Osteocyte (in vitro differentiated cells): ENCODE results near the gene TPRG1. TPM values are rescaled to one million over a fixed set of nuclear protein-coding genes. Genes with fewer than 3 reads are reported as not detected.
A peak's percentile ranks its signal among the peaks of the same experiment; 100 is the strongest.

Experiments
- DNase-seq: peaks from one replicate; pipeline ENCODE4 v3.0.0; 2021; ENCODE audit warnings: mixed read lengths; ENCODE audit not compliant: unreplicated experiment; ENCODE audit errors: extremely low spot score
- H3K27ac Mint-ChIP-seq: one replicate; pipeline ENCODE4 v1.8.0; 2021; ENCODE audit warnings: mild to moderate bottlenecking, mixed read lengths; ENCODE audit not compliant: unreplicated experiment
- H3K27me3 Mint-ChIP-seq: one replicate; pipeline ENCODE4 v1.8.0; 2021; ENCODE audit warnings: mixed read lengths; ENCODE audit not compliant: unreplicated experiment
- H3K36me3 Mint-ChIP-seq: one replicate; pipeline ENCODE4 v1.8.0; 2021; ENCODE audit warnings: mixed read lengths; ENCODE audit not compliant: unreplicated experiment
- H3K4me1 Mint-ChIP-seq: one replicate; pipeline ENCODE4 v1.8.0; 2021; ENCODE audit warnings: mixed read lengths; ENCODE audit not compliant: unreplicated experiment
- H3K4me3 Mint-ChIP-seq: one replicate; pipeline ENCODE4 v1.8.0; 2021; ENCODE audit warnings: mild to moderate bottlenecking, moderate library complexity, mixed read lengths; ENCODE audit not compliant: unreplicated experiment
- H3K9me3 Mint-ChIP-seq: one replicate; pipeline ENCODE4 v1.8.0; 2021; ENCODE audit warnings: mixed read lengths; ENCODE audit not compliant: unreplicated experiment
- total RNA-seq: library from RNA; stranded (reverse); gene quantifications from 2 replicates; pipeline ENCODE4 v1.2.1, GENCODE V29; 2021
- TF ChIP-seq, protein P1 (sequence below): fragments of 200-600 bp; sonication (generic); IDR thresholded peaks from 2 replicates; pipeline ENCODE4 v1.5.0; 2021; ENCODE audit warnings: antibody characterized with exemption, mild to moderate bottlenecking, moderate library complexity

Gene TPRG1
- total RNA-seq, 1 donor from 2014 or later: 0.46 TPM

DNA sequence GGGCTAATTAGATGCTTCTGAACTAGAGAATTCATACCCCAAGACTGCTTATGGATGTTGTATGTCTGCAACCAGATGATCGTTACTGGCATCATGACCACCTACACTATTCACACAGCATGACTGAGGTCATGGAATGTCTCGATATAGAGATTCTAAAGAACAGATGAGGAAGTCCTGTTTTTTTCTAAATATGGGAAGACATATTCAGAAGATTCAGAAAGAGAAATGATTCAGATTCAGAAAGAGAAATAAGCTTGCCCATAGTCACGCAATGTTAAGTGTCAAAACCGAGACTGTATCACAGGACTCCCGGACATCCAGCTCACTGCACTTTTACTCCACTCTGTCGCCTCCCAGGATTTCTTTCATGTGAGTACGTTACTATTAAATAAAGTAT lies 136.2 kb downstream of the TPRG1 start:
- no peaks in the 10 kb centered on the region for H3K36me3 Mint-ChIP-seq
- DNase-seq: no peak
- no peak overlapping the region for H3K27ac Mint-ChIP-seq
- H3K4me3 Mint-ChIP-seq: no peak overlapping the region
- TF ChIP-seq, protein P1, sequence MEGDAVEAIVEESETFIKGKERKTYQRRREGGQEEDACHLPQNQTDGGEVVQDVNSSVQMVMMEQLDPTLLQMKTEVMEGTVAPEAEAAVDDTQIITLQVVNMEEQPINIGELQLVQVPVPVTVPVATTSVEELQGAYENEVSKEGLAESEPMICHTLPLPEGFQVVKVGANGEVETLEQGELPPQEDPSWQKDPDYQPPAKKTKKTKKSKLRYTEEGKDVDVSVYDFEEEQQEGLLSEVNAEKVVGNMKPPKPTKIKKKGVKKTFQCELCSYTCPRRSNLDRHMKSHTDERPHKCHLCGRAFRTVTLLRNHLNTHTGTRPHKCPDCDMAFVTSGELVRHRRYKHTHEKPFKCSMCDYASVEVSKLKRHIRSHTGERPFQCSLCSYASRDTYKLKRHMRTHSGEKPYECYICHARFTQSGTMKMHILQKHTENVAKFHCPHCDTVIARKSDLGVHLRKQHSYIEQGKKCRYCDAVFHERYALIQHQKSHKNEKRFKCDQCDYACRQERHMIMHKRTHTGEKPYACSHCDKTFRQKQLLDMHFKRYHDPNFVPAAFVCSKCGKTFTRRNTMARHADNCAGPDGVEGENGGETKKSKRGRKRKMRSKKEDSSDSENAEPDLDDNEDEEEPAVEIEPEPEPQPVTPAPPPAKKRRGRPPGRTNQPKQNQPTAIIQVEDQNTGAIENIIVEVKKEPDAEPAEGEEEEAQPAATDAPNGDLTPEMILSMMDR: no peak
- peaks cover 53% of the 10 kb centered on the region for H3K4me1 Mint-ChIP-seq
- no peaks in the 10 kb centered on the region for H3K9me3 Mint-ChIP-seq
- H3K27me3 Mint-ChIP-seq: no peaks in the 10 kb centered on the region

DNA sequence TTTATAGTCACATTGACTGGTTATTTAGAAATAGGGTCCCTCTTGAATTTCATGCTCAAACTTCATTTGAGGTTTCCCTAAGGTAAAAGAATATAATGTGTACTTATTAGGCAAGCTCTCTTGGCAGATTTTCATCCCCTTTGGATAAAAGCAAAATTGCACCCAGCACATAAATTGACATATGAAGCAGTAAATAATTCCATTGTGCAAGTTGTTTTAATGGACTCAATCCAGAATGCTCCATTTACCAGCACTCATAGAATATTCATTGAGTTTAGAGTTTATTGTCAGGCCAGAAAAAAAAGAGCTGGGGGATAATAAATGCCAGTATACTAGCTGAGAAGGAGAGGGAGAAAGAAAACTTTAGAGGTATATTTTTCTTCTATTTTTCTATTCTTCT lies 136.8 kb downstream of the TPRG1 start:
- peaks cover 48% of the 10 kb centered on the region for H3K4me1 Mint-ChIP-seq
- H3K27me3 Mint-ChIP-seq: no peaks in the 10 kb centered on the region
- H3K36me3 Mint-ChIP-seq: no peaks in the 10 kb centered on the region
- H3K4me3 Mint-ChIP-seq: no peak overlapping the region
- no peaks in the 10 kb centered on the region for H3K9me3 Mint-ChIP-seq
- no peak for DNase-seq
- TF ChIP-seq, protein P1: no peak
- no peak overlapping the region for H3K27ac Mint-ChIP-seq

DNA sequence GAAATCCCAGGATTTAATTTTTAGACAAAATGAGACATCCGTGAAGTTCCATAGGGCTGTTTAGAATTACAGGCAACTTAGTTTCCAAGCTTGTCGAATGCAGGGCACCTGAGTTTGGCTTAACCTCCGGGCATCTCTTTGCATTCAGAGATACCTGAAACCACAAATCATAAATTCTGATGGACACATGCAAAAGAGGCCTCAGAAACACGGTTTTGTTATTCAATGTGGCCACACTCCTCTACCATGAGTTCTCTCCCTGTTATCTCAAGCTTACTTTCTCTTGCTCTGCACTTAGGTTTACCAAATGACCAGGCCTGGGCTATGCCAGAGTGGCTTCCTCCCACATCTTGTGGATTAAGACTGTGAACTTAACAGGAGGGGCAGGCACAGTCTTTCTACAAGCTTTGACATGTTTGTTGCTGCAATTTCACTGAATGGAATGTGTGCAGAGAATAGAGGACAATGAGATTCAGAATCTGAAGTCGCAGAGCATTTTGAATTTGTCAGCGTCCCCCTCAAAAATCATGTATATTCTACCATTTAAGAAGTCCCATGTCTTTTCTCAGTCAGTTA lies 137.7 kb downstream of the TPRG1 start:
- DNase-seq: no peak
- H3K27ac Mint-ChIP-seq: peak overlapping the region; percentile 34

DNA sequence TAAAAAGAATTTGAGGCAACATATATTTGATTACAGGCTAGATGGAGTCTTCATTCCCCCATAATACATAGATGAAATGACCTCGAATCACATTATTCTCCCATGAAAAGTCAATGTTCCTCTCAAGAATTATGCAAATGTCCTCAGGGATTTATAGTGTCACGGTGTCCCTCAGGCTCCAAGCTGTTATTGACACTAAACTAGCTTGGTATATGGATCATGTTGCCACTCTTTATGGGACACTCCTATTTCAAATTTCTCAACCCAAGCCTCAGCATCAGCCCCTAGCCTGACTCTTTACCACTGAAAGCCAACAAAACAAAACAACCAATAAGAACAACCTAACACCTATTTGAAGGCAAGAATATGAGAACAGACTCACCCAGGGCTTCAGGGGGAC lies 139.8 kb downstream of the TPRG1 start:
- Mint-ChIP-seq H3K4me3 (no peak overlapping the region), H3K36me3 (no peaks in the 10 kb centered on the region), H3K9me3 (no peaks in the 10 kb centered on the region), H3K27me3 (no peaks in the 10 kb centered on the region), H3K27ac (no peak overlapping the region), H3K4me1 (peaks cover 27% of the 10 kb centered on the region)
- no peak for DNase-seq
- TF ChIP-seq, protein P1: no peak

More for the DNA sequence above, 137.7 kb downstream of the TPRG1 start:
- no peaks in the 10 kb centered on the region for H3K27me3 Mint-ChIP-seq
- H3K4me1 Mint-ChIP-seq: peaks cover 39% of the 10 kb centered on the region
- H3K9me3 Mint-ChIP-seq: no peaks in the 10 kb centered on the region
- no peaks in the 10 kb centered on the region for H3K36me3 Mint-ChIP-seq
- no peak overlapping the region for H3K4me3 Mint-ChIP-seq
- TF ChIP-seq, protein P1: no peak

DNA sequence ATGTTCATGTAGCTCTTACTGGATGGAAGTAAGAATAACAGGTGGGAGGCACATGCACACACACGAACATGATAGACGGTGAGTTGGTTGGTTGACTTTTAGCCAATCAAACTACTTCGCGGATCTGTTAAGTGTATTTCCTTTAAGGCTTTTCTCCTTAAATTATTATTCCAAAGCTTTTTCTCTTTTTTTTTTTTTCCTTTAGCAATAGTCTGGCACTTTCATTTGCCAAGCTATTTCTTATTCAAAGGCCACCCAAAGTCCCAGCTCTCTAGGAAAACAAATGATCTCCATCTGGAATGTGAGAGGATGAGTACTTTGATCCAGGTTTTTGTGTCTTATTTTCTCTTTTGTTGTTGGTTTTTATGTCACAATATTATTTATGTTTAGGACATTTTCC lies 141.1 kb downstream of the TPRG1 start:
- H3K27ac Mint-ChIP-seq: no peak overlapping the region
- peaks cover 28% of the 10 kb centered on the region for H3K4me1 Mint-ChIP-seq
- H3K27me3 Mint-ChIP-seq: no peaks in the 10 kb centered on the region
- DNase-seq: no peak
- TF ChIP-seq, protein P1: no peak
- H3K36me3 Mint-ChIP-seq: no peaks in the 10 kb centered on the region
- no peaks in the 10 kb centered on the region for H3K9me3 Mint-ChIP-seq
- no peak overlapping the region for H3K4me3 Mint-ChIP-seq
